Colonic mucosa (tissue), 4 donors: ENCODE measurements around the gene SNX10. TPM values are rescaled to one million over a fixed set of nuclear protein-coding genes. Genes with fewer than 3 reads are reported as not detected.

Source experiments
- DNase-seq: peaks from one replicate; pipeline ENCODE4 v3.0.0-alpha.2; 2020
- H3K27ac ChIP-seq: fragments of 200-600 bp; one replicate; pipeline ENCODE4 v1.8.0; 2021
- H3K27me3 ChIP-seq: fragments of 200-600 bp; one replicate; pipeline ENCODE4 v1.8.0; 2021
- H3K36me3 ChIP-seq: fragments of 200-600 bp; one replicate; pipeline ENCODE4 v1.8.0; 2021
- H3K4me1 ChIP-seq: fragments of 200-600 bp; one replicate; pipeline ENCODE4 v1.8.0; 2021; ENCODE audit warnings: mild to moderate bottlenecking
- H3K4me3 ChIP-seq: fragments of 200-600 bp; one replicate; pipeline ENCODE4 v1.8.0; 2021
- H3K9ac ChIP-seq, 2 donors: one replicate each; pipeline ENCODE4 v1.7.0; 2013; ENCODE audit warnings: control low read depth in 2 of 2, low read depth in 2 of 2, low read length in 2 of 2
- H3K9me3 ChIP-seq: fragments of 200-600 bp; one replicate; pipeline ENCODE4 v1.8.0; 2021
- CTCF ChIP-seq: fragments of 200-600 bp; IDR thresholded peaks from one replicate; pipeline ENCODE4 v1.8.0; 2022; ENCODE audit warnings: antibody characterized with exemption, mild to moderate bottlenecking
- intact Hi-C: fragments of 100-400 bp; cut with DNase I; formaldehyde crosslinking; loops from one replicate; pipeline ENCODE4 v1.14.1; 2022
- total RNA-seq, 2 donors: library from RNA; stranded (reverse); fragmentation: NEBNext Ultra II Directional in 1 of 2; extraction: Animal tissue kit (Norgen Biotek cat#: 25700) in 1 of 2; gene quantifications; one replicate each; pipeline ENCODE4 v1.2.1, GENCODE V29; 2021
- donor health status: healthy.
- donor health status: DM: no; HTN: no; CAD: no.
- donor health status: DM: no; HTN: no; CAD: no.

SNX10 gene
- total RNA-seq, 2 donors from 2014 or later, result 3.1 to 4.9 TPM

- Histone ChIP-seq H3K27me3 (no peaks in the 10 kb centered on the region), H3K27ac (no peak overlapping the region), H3K9me3 (no peaks in the 10 kb centered on the region), H3K36me3 (no peaks in the 10 kb centered on the region), H3K9ac (no peak overlapping the region), H3K4me1 (no peaks in the 10 kb centered on the region), H3K4me3 (no peak overlapping the region)
- TF ChIP-seq CTCF, result no peak
- intact Hi-C loops, result no loop called here
- DNase-seq, result no peak
Measured at GRCh38 chr7:26331113-26331512, 39.5 kb downstream of the SNX10 start.

GRCh38 chr7:26331789-26332188 is 40.1 kb downstream of the SNX10 start:
- no peaks in the 10 kb centered on the region for H3K27me3 ChIP-seq
- no peak for DNase-seq
- H3K9me3 ChIP-seq, result no peaks in the 10 kb centered on the region
- no peaks in the 10 kb centered on the region for H3K36me3 ChIP-seq
- no peak overlapping the region for H3K9ac ChIP-seq
- H3K4me3 ChIP-seq, result no peak overlapping the region
- no peak overlapping the region for H3K27ac ChIP-seq
- TF ChIP-seq CTCF, result no peak
- intact Hi-C loops, result no loop called here
- no peaks in the 10 kb centered on the region for H3K4me1 ChIP-seq

- no peaks in the 10 kb centered on the region for H3K27me3 ChIP-seq
- no peak overlapping the region for H3K27ac ChIP-seq
- no peak overlapping the region for H3K4me3 ChIP-seq
- no peaks in the 10 kb centered on the region for H3K36me3 ChIP-seq
- no peaks in the 10 kb centered on the region for H3K9me3 ChIP-seq
- TF ChIP-seq CTCF, result no peak
- DNase-seq, result no peak
- H3K9ac ChIP-seq, result no peak overlapping the region
- intact Hi-C loops, result no loop called here
- H3K4me1 ChIP-seq, result no peaks in the 10 kb centered on the region
Measured at GRCh38 chr7:26332698-26333097, 41.0 kb downstream of the SNX10 start.

- no peak for TF ChIP-seq CTCF
- no peak overlapping the region for H3K9ac ChIP-seq
- DNase-seq, result no peak
- no peak overlapping the region for H3K27ac ChIP-seq
- intact Hi-C loops, result no loop called here
- no peak overlapping the region for H3K4me3 ChIP-seq
- H3K9me3 ChIP-seq, result no peaks in the 10 kb centered on the region
- no peaks in the 10 kb centered on the region for H3K36me3 ChIP-seq
- H3K27me3 ChIP-seq, result no peaks in the 10 kb centered on the region
- no peaks in the 10 kb centered on the region for H3K4me1 ChIP-seq
Measured at GRCh38 chr7:26334166-26334859, 42.7 kb downstream of the SNX10 start.

- Histone ChIP-seq H3K9me3 (no peaks in the 10 kb centered on the region), H3K4me1 (no peaks in the 10 kb centered on the region), H3K36me3 (no peaks in the 10 kb centered on the region), H3K27ac (no peak overlapping the region), H3K4me3 (no peak overlapping the region), H3K9ac (no peak overlapping the region), H3K27me3 (no peaks in the 10 kb centered on the region)
- no peak for TF ChIP-seq CTCF
- intact Hi-C loops, result no loop called here
- DNase-seq, result no peak
Measured at GRCh38 chr7:26337232-26337865, 45.7 kb downstream of the SNX10 start.
